Adrenal gland (tissue), 12 donors: Measurements from ENCODE around the gene CCDC24. TPM values are rescaled to one million over a fixed set of nuclear protein-coding genes. Genes with fewer than 3 reads are reported as not detected.

ENCODE experiments used
- DNase-seq, 7 donors: peaks; one replicate each; pipeline ENCODE4 v3.0.0-alpha.2; 2019 to 2020
- H3K27ac ChIP-seq, 5 donors: fragments of 200-600 bp; sonication (generic) in 4 of 5; 1 replicate in 3 of 5; 2 replicates in 2 of 5; pipeline versions ENCODE4 v1.5.1 to v1.8.0; 2016 to 2020; ENCODE audit warnings: mild to moderate bottlenecking in 1 of 5
- H3K27me3 ChIP-seq: fragments of 200-600 bp; 2 replicates; pipeline ENCODE4 v1.8.0; 2021
- H3K36me3 ChIP-seq, 2 donors: fragments of 200-600 bp; replicated peaks in 1 of 2; 1 replicate in 1 of 2; 2 replicates in 1 of 2; pipeline versions ENCODE4 v1.5.1 to v1.8.0; 2018 to 2022
- H3K4me1 ChIP-seq, 2 donors: fragments of 200-600 bp; replicated peaks in 1 of 2; 1 replicate in 1 of 2; 2 replicates in 1 of 2; pipeline versions ENCODE4 v1.5.1 to v1.8.0; 2018 to 2021
- H3K4me3 ChIP-seq, 4 donors: fragments of 200-600 bp; sonication (generic) in 3 of 4; one replicate each; pipeline ENCODE4 v1.5.1; 2016 to 2018
- H3K9me3 ChIP-seq, 3 donors: fragments of 200-600 bp; sonication (generic) in 1 of 3; replicated peaks in 1 of 3; 1 replicate in 2 of 3; 2 replicates in 1 of 3; pipeline versions ENCODE4 v1.5.1 to v1.8.0; 2016 to 2021
- POLR2A ChIP-seq, 2 donors: fragments of 450-650 bp; IDR thresholded peaks; one replicate each; pipeline ENCODE4 v1.6.1; 2017; ENCODE audit warnings: antibody characterized with exemption in 2 of 2, mild to moderate bottlenecking in 2 of 2, moderate library complexity in 1 of 2
- WGBS, 4 donors: extraction: QIAGEN DNeasy Blood & Tissue Kit in 2 of 4; methylation state at CpG; one replicate each; pipeline versions ENCODE4 v1.1.5 to v1.1.7; 2013 to 2017; 5-methylcytosine and 5-hydroxymethylcytosine counted together
- intact Hi-C, 2 donors: fragments of 100-400 bp; cut with DNase I; formaldehyde crosslinking; loops; one replicate each; pipeline versions ENCODE4 v1.14.1 to v1.15.0; 2022 to 2023
- polyA plus RNA-seq, 3 donors: library from polyadenylated mRNA; stranded (reverse); fragments of 200-250 nt in 2 of 3; fragments of 350-450 nt in 1 of 3; fragmentation: Illumina TruSeq in 1 of 3; extraction: RNeasy Lipid Tissue Mini Kit (QIAGEN cat#74804) in 1 of 3; gene quantifications; one replicate each; pipeline ENCODE4 v1.2.3, GENCODE V29; 2013 to 2014
- total RNA-seq, 9 donors: library from RNA; depleted of rRNA in 4 of 9; stranded (reverse); fragments of >200 nt in 4 of 9; fragments of 120-200 nt in 1 of 9; fragmentation: NEBNext Ultra II Directional in 1 of 9; extraction: Animal tissue kit (Norgen Biotek cat#: 25700) in 1 of 9; gene quantifications; one replicate each; pipeline versions ENCODE4 v1.1.0 to v1.2.4, GENCODE V29; 2013 to 2023
- TF ChIP-seq, protein P1 (sequence below), 6 experiments: fragments of 450-650 bp in 4 of 6; fragments of 200-600 bp in 2 of 6; sonication (generic) in 1 of 6; IDR thresholded peaks; 1 replicate in 5 of 6; 2 replicates in 1 of 6; pipeline versions ENCODE4 v1.5.1 to v1.8.0; 2016 to 2021; ENCODE audit warnings: antibody characterized with exemption in 6 of 6, mild to moderate bottlenecking in 2 of 6, moderate library complexity in 1 of 6
- donor health status: healthy with polysubstance abuse.
- donor health status: Bipolar disorder and iron deficiency.
- donor health status: DM: yes; HTN: yes; CAD: no.
- donor health status: DM: no; HTN: no; CAD: no.
- donor health status: DM: no; HTN: no; CAD: no.
- donor health status: DM: yes; HTN: yes; CAD: no.

The CCDC24 gene
- total and polyA plus RNA-seq, 12 donors = 3.1 to 53.5 (median 11.7) TPM

DNA sequence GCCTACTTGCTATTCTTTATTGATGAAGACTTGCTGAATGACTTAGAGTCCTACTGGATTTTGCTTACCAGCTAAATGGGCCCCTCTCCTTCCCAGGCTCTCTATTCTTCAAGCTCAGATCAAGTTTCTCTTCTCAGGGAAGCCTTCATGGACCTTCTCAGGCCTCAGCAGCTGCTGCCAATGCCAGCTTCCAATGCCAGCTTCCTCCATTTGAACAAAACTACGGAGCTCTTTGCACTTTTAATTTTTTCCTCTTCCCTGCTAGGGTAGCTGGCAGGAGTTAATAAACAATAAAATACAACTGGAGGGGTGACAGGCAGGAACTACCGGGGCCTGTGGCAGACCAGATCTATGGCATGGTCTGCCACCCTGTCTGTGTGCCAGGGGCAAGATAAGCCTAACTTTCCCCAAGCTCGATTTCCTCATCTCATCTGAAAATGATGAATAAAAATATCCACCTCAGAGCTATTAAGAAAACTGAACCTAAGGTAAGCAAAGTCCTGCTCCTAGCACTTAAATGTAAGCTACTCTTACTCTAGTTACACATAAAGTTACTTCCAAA is 45.6 kb upstream of the CCDC24 start:
- H3K27ac ChIP-seq = peak overlapping the region in 4 of 5 donors; percentile 93 to 100 (median 98)
- H3K36me3 ChIP-seq = peaks cover 0 to 7% of the 10 kb centered on the region in 2 donors
- H3K4me1 ChIP-seq = peaks cover 23 to 27% of the 10 kb centered on the region in 2 donors
- peak overlapping the region in 2 of 4 donors; percentile 47 to 84 for H3K4me3 ChIP-seq
- no peaks in the 10 kb centered on the region for H3K27me3 ChIP-seq
- no peak for TF ChIP-seq POLR2A (IDR thresholded peaks at IDR 0.05)
- TF ChIP-seq, protein P1, sequence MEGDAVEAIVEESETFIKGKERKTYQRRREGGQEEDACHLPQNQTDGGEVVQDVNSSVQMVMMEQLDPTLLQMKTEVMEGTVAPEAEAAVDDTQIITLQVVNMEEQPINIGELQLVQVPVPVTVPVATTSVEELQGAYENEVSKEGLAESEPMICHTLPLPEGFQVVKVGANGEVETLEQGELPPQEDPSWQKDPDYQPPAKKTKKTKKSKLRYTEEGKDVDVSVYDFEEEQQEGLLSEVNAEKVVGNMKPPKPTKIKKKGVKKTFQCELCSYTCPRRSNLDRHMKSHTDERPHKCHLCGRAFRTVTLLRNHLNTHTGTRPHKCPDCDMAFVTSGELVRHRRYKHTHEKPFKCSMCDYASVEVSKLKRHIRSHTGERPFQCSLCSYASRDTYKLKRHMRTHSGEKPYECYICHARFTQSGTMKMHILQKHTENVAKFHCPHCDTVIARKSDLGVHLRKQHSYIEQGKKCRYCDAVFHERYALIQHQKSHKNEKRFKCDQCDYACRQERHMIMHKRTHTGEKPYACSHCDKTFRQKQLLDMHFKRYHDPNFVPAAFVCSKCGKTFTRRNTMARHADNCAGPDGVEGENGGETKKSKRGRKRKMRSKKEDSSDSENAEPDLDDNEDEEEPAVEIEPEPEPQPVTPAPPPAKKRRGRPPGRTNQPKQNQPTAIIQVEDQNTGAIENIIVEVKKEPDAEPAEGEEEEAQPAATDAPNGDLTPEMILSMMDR (IDR thresholded peaks at IDR 0.05) = no peak
- DNase-seq = peak in 3 of 7 donors; percentile 23 to 45 (median 41)
- no peaks in the 10 kb centered on the region for H3K9me3 ChIP-seq
- WGBS, 4 donors = 4 to 10% (median 5%) methylated on average over 3 of the region's 3 CpGs
- intact Hi-C loops = no loop called here

DNA sequence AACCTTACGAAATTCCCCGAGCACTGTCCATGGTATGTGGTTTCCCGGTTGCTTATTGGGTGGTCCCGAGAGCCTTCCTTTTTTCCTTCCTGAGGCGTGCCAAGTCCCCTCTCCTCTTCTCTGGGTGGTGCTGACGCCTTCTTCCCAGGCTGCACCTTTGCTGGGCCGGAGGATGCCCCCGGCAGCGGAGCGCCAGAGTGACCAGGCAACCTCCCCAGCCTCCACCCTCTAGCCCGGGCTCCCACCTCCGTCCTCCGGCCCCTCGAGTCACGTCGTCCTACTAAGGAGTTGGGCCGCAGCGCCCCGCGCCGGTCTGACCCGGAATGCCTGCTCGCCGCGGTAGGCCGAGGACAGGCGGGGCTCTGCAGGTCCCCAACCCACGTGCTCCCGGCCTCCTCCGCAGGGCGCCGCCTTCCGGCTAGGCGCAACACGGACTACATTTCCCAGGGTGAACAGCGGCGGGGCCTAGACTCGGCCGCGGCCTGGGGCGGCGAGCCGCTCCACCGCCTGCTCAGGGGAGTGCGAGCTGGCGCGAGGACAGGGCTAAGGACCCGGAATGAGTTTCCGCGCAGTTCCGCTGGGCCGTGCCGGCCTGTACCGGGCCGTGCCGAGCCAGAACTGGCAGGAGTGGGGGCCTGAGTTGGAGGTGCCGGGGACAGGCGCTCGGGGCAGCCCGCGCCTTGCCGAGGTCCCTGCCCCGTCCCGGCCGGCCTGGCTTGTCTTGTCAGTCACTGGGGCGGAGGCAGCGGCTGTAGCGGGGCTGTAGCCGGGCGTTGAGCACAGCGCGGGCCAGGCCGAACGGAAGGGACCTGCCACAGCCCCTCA is 45.0 kb upstream of the CCDC24 start, which contains the start of gene IPO13:
Gene IPO13, plus strand, starts transcription at position 715 of the 825 bp plus-strand sequence. CDS start 651 bp downstream, outside the sequence.
- Histone ChIP-seq H3K27me3 (no peaks in the 10 kb centered on the region), H3K4me3 (peak within 1 kb of the TSS; percentile 47 to 84 (median 68)), H3K4me1 (peaks cover 23 to 27% of the 10 kb centered on the region in 2 donors), H3K27ac (peak within 1 kb of the TSS; percentile 91 to 100 (median 97)), H3K9me3 (no peaks in the 10 kb centered on the region), H3K36me3 (peaks cover 0 to 7% of the 10 kb centered on the region in 2 donors)
- intact Hi-C loops = no loop called here
- TF ChIP-seq, protein P1 (IDR thresholded peaks at IDR 0.05) = peak; percentile 63 to 90 (median 71)
- peak; percentile 76 to 77 for TF ChIP-seq POLR2A (IDR thresholded peaks at IDR 0.05)
- 0 to 2% (median 1%) methylated on average over 24 to 74 of the region's 74 CpGs for WGBS, 4 donors
- DNase-seq = peak; percentile 95 to 97 (median 96)

DNA sequence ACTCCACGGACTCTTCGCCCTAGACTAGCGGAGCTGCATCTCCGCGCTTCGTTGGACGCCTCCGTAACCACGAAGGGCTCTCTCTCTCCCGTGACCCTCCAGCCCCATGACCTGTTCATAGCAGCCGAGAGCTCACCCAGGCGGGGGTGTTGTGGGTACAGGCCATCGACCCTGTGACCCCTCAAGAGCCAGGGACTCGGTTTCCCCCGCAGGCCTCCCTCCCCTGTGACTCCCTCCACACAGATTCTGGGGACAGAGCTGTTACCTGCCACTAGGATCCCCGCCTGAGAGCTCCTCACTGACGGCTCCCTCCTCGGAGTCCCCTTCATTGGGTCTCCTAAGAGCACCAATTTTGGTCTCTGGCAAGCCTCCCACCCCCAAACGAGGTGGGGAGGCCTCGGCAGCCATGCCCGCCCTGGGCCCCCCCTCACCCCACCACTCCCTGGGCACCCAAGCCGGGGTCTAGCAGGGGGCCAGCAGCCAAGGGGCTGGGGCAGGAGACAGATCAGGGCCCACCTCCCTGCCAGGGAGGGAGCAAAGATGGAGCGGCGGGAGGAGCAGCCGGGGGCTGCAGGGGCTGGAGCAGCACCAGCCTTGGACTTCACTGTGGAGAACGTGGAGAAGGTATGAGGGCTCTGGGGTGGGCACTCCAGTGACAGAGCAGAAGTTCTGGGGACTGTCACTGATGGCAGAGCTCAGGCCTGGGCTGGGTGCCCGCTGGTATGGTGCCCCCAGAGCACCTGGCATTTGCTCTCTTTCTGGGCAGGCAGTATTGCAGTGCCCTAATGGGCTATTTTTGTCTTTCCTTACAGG is 44.1 kb upstream of the CCDC24 start:
- DNase-seq = no peak
- H3K27ac ChIP-seq = peak overlapping the region; percentile 91 to 100 (median 97)
- 5% methylated on average over 9 to 27 of the region's 27 CpGs; no CpG with 5 or more reads in 1 of the 4 donors for WGBS, 4 donors
- peak overlapping the region; percentile 47 to 84 (median 68) for H3K4me3 ChIP-seq
- H3K4me1 ChIP-seq = peaks cover 23 to 30% of the 10 kb centered on the region in 2 donors
- no peaks in the 10 kb centered on the region for H3K27me3 ChIP-seq
- no peaks in the 10 kb centered on the region for H3K9me3 ChIP-seq
- peaks cover 0 to 7% of the 10 kb centered on the region in 2 donors for H3K36me3 ChIP-seq
- TF ChIP-seq POLR2A (IDR thresholded peaks at IDR 0.05) = no peak
- TF ChIP-seq, protein P1 (IDR thresholded peaks at IDR 0.05) = no peak
- intact Hi-C loops = no loop called here
